ENCODE results near the gene IRF9. TPM values are rescaled to one million over a fixed set of nuclear protein-coding genes. Genes with fewer than 3 reads are reported as not detected.

The IRF9 gene
- total and polyA plus RNA-seq, 12 donors, result 17.7 to 147 (median 36.7) TPM

GRCh38 chr14:24211311-24211710 is 50.2 kb downstream of the IRF9 start:
- no peak for ATAC-seq
- Histone ChIP-seq H3K36me3 (peaks cover 0 to 56% (median 26%) of the 10 kb centered on the region in 9 donors), H3K4me1 (peaks cover 0 to 41% (median 26%) of the 10 kb centered on the region in 9 donors), H3K9me3 (no peaks in the 10 kb centered on the region), H3K27me3 (no peaks in the 10 kb centered on the region), H3K4me3 (no peak overlapping the region), H3K27ac (no peak overlapping the region)
- WGBS, 2 donors, result 92 to 94% methylated on average over 6 of the region's 6 CpGs
- intact Hi-C loops (cut with DNase I), result no loop called here
- DNase-seq, result no peak
- TF ChIP-seq CTCF (IDR thresholded peaks at IDR 0.05), result no peak

GRCh38 chr14:24212924-24213865 is 52.1 kb downstream of the IRF9 start, which contains the start of gene CHMP4A:
CHMP4A (minus strand) TSS chr14:24213488; CDS start chr14:24213439, 49 bp downstream.
- WGBS, 2 donors, result 0 to 1% methylated on average over 53 of the region's 53 CpGs
- intact Hi-C loops (cut with DNase I), result no loop called here
- peaks cover 0 to 55% (median 13%) of the 10 kb centered on the region in 9 donors for H3K36me3 ChIP-seq
- ATAC-seq (peak; percentile 92 to 95 (median 94)), DNase-seq (peak; percentile 95 to 97)
- TF ChIP-seq CTCF (IDR thresholded peaks at IDR 0.05), result peak in 4 of 9 donors; percentile 8 to 52 (median 42)
- H3K9me3 ChIP-seq, result no peaks in the 10 kb centered on the region
- H3K27me3 ChIP-seq, result no peaks in the 10 kb centered on the region
- H3K4me3 ChIP-seq, result peak within 1 kb of the TSS; percentile 54 to 93 (median 76)
- peak within 1 kb of the TSS; percentile 78 to 98 (median 96) for H3K27ac ChIP-seq
- H3K4me1 ChIP-seq, result peaks cover 0 to 42% (median 26%) of the 10 kb centered on the region in 9 donors

- no peak for TF ChIP-seq CTCF (IDR thresholded peaks at IDR 0.05)
Observed at GRCh38 chr14:24213866-24214662, 53.0 kb downstream of the IRF9 start.

More at GRCh38 chr14:24213866-24214662, 53.0 kb downstream of the IRF9 start:
- Histone ChIP-seq H3K27ac (peak overlapping the region in 9 of 10 donors; percentile 90 to 98 (median 96)), H3K27me3 (no peaks in the 10 kb centered on the region), H3K9me3 (no peaks in the 10 kb centered on the region), H3K4me1 (peaks cover 0 to 42% (median 26%) of the 10 kb centered on the region in 9 donors), H3K4me3 (peak overlapping the region in 9 of 10 donors; percentile 54 to 93 (median 80)), H3K36me3 (peaks cover 0 to 49% (median 12%) of the 10 kb centered on the region in 9 donors)
- DNase-seq (no peak), ATAC-seq (no peak)
- intact Hi-C loops (cut with DNase I), result no loop called here
- WGBS, 2 donors, result 86 to 87% methylated on average over 7 of the region's 7 CpGs
